Posterior cingulate gyrus (tissue), 11 donors: ENCODE data around the gene ATP12A.

Experiments
- DNase-seq, 10 donors: peaks; one replicate each; pipeline versions ENCODE4 v3.0.0 to v3.0.0-alpha.2; 2020 to 2021; ENCODE audit warnings: mixed read lengths in 3 of 10
- intact Hi-C: fragments of 100-400 bp; cut with DNase I; formaldehyde crosslinking; loops from one replicate; pipeline ENCODE4 v1.15.1; 2023

Gene ATP12A

GRCh38 chr13:24662195-24663088 lies 17.8 kb upstream of the ATP12A start:
- DNase-seq, result no peak
- intact Hi-C loops, result no loop called here

GRCh38 chr13:24663089-24663395 lies 17.2 kb upstream of the ATP12A start:
- intact Hi-C loops, result no loop called here
- DNase-seq, result no peak

DNA sequence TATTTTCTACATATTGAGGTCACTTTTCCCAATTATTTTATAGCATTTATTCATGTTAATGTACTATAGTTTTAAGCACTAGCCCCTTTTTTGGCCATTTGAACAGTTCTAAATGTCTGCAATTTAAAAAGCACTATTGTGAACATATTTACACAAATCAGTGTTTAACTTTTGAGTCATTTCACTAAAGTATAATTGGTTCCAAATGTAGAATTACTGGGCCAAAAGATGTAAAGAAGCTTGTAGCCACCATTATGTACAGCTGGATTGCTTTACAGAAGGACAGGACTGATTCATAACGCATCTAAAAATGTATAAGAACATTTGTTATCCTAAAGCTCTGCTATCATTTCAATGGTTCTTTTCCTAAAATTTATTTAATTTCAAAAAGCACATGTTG lies 16.6 kb upstream of the ATP12A start:
- DNase-seq, result no peak
- intact Hi-C loops, result no loop called here

DNA sequence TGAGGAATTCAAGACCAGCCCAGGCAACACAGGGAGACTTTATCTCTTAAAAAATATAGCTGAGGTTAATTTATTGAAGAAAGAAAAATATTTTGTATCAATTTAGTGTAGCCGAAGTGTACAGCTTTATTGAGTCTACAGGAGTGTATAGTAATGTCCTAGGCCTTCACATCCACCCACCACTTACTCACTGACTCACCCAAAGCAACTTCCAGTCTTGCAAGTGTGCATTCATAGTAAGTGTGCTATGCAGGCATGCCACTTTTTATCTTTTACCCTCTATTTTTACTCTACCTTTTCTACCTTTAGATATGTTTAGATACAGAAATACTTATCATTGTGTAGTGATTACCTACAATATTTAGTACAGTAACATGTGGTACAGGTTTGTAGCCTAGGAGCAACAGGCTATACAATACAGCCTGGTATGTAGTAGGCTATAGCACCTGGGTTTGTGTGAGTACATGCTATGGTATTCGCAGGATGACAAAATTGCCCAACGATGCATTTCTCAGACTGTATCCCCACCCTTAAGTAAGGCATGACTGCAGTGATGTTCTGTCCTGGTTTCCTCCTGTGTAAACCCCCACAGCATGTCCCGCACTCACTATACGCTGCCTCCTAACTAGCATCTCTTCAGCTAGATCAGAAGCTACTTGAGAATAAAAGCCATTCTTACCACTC lies 15.3 kb upstream of the ATP12A start:
- DNase-seq, result no peak
- intact Hi-C loops, result no loop called here

- DNase-seq, result no peak
- intact Hi-C loops, result no loop called here
Measured at GRCh38 chr13:24668511-24668910, 11.7 kb upstream of the ATP12A start.

DNA sequence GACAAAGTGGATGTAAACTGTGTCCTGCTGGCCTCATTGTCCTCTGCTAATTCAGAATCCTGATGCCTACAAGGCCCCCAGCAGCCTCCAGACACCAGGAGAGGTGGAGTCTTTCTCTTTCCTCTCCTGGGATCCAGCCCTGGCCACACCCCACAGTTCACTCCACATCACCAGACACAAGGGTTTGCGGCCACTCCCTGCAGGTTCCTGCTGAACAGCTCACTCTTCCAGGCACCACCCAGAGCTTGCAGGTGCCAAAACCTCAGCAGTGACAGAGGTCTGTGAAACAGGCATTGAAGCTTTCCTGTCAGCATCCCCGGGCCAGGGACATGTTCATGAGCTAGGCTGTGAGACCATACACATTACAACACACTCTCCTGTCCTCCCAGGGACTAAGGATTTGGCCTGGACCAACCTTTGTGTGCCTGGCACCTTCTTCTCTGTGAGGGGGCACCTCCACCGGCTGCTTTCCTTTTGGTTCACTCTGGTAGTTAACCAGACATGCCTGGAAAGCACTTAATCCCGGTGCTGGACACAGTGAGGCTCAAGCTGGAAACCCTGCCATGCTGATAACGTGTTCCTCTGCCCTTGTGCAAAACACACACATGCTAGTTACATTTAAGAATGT lies 11.1 kb upstream of the ATP12A start:
- intact Hi-C loops, result no loop called here
- no peak for DNase-seq

GRCh38 chr13:24670174-24670573 lies 10.0 kb upstream of the ATP12A start:
- intact Hi-C loops, result no loop called here
- DNase-seq, result peak in 1 of 10 donors; percentile 59

- peak in 1 of 10 donors; percentile 51 for DNase-seq
- intact Hi-C loops, result no loop called here
Measured at GRCh38 chr13:24670961-24671381, 9.2 kb upstream of the ATP12A start.

GRCh38 chr13:24671386-24672113 lies 8.7 kb upstream of the ATP12A start:
- DNase-seq, result peak in 4 of 10 donors; percentile 24 to 80 (median 30)
- intact Hi-C loops, result no loop called here

DNA sequence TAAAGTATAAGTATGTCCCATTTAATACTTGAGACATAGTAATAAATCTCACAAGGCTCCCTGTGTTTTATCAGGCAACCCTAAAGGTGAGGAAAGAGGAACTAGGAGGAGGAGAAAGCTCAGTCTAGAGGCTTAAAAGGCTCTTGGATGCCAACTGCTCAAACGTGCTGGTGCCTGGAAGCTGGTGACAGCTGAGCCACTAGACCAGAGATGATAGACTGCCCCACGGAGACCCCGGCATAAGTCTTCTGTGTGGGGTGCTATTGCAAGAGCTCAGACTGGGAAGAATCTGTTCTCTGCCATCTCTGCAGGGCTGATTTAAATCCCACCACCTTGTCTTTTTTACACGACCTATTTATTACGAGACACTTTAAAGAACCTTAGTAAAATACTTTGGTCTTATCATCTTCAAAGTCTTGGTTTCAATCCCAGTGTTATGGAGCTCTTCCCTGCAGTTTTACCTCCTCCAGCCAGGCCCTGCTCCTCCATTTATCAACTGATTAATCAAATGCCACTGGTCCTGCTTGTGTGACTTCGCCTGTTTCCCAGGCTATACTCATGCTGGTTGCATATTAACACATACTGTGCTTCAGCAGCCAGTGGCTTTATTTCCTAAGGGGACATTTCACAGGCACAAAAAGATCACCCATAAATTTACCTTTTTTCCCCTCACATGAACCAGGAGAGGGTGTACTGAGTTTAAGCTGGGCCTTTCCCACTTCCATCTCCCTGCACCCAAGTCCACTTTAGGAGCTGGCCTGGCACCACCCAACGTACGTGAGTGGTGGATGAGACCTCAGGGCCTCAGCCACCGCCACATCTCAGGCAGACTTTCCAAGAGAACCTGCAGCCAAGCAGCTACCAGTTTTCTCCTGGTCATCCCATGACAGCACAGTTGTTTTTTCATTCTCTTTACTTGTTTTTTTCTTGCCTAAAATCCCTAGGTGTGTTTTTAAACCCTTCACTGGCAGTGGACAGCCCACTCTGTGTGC lies 7.8 kb upstream of the ATP12A start:
- intact Hi-C loops, result no loop called here
- no peak for DNase-seq

- intact Hi-C loops, result no loop called here
- peak in 1 of 10 donors; percentile 83 for DNase-seq
Measured at GRCh38 chr13:24675806-24676570, 4.2 kb upstream of the ATP12A start.

GRCh38 chr13:24678151-24678550 lies 2.1 kb upstream of the ATP12A start:
- no peak for DNase-seq
- intact Hi-C loops, result no loop called here

- DNase-seq, result no peak
- intact Hi-C loops, result no loop called here
Measured at GRCh38 chr13:24679686-24680085, 522 bp upstream of the ATP12A start.

- DNase-seq, result peak in 1 of 10 donors; percentile 56
- intact Hi-C loops, result no loop called here
Measured at GRCh38 chr13:24680921-24681604, 855 bp downstream of the ATP12A start.

DNA sequence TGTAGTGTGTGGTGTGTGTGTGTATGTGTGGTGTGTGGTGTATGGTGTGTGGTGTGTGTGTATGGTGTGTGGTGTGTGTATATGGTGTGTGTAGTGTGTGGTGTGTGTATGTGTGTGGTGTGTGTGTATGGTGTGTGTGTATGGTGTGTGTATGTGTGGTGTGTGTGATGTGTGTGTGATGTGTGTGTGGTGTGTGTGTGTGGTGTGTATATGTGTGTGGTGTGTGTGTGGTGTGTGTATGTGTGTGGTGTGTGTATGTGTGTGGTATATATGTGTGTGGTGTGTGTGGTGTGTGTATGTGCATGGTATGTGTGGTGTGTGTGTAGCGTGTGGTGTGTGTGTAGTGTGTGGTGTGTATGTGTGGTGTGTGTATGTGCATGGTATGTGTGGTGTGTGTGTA lies 1.7 kb downstream of the ATP12A start:
- intact Hi-C loops, result no loop called here
- no peak for DNase-seq

DNA sequence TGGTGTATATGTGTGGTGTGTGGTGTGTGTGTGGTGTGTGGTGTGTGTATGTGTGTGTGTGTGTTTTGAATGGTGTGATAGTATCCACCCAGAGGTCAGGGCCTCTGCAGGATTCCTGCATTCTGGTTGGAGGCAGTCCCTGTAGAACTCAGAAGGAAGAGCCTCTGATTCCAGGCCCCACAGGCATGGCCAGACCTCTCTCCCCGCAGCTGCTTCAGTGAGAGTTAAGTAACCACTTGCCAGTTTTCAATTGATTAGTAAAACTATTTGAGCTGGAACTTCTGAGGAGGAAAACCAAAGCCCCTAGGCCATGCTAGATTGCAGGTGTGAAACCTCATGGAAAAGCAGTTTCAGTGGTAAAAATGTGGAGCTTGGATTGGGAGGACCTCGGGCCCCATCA lies 2.1 kb downstream of the ATP12A start:
- intact Hi-C loops, result no loop called here

DNA sequence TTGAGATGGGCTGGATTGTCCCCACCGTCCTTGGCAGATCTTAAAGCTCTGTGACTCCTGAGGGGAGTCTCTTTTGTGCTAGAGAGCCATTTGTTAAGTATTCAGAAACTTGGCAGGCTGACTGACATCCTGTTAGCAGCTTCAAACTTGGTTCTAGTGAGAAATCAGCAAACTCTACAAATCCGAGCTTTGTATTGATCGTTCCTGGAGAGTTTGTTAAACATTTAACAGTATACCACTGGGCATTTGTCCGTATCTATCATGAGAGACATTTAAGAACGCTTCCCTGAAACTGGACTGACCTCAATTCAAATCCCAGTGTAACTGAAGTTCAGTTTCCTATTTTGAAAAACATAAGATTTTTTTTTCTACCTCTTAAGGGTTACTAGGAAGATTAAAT lies 3.1 kb downstream of the ATP12A start:
- no peak for DNase-seq
- intact Hi-C loops, result no loop called here

More for the DNA sequence above, 2.1 kb downstream of the ATP12A start:
- DNase-seq, result peak in 1 of 10 donors; percentile 16
